Fibroblast of lung (primary cell): ENCODE measurements around the gene EVI2B. TPM values are rescaled to one million over a fixed set of nuclear protein-coding genes. Genes with fewer than 3 reads are reported as not detected.

Experiments
- DNase-seq, 2 donors: peaks; one replicate each; pipeline versions ENCODE4 v3.0.0 to v3.0.0-alpha.2; 2010; ENCODE audit warnings: low read depth in 2 of 2
- H2AFZ ChIP-seq: 2 replicates; pipeline ENCODE4 v1.5.1; 2012; ENCODE audit warnings: low read length, control low read depth, inconsistent platforms
- H3K27ac ChIP-seq: 2 replicates; pipeline ENCODE4 v1.5.1; 2011; ENCODE audit warnings: low read length, control low read depth; ENCODE audit not compliant: insufficient read depth
- H3K27me3 ChIP-seq: 2 replicates; pipeline ENCODE4 v1.5.1; 2011; ENCODE audit warnings: mild to moderate bottlenecking, low read length; ENCODE audit not compliant: control insufficient read depth, insufficient read depth
- H3K36me3 ChIP-seq: 2 replicates; pipeline ENCODE4 v1.5.1; 2011; ENCODE audit warnings: low read length; ENCODE audit not compliant: control insufficient read depth, insufficient read depth
- H3K4me1 ChIP-seq: 2 replicates; pipeline ENCODE4 v1.5.1; 2011; ENCODE audit warnings: low read length; ENCODE audit not compliant: control insufficient read depth, insufficient read depth; ENCODE audit errors: extremely low read depth
- H3K4me2 ChIP-seq: 2 replicates; pipeline ENCODE4 v1.5.1; 2011; ENCODE audit warnings: low read length, control low read depth; ENCODE audit not compliant: insufficient read depth; ENCODE audit errors: extremely low read depth
- H3K4me3 ChIP-seq, 4 experiments: fragments of 200-600 bp in 1 of 4; sonication (generic) in 1 of 4; replicated peaks in 1 of 4; 2 replicates each; pipeline ENCODE4 v1.5.1; 2011 to 2016; ENCODE audit warnings: low read length in 4 of 4, low read depth in 3 of 4, mild to moderate bottlenecking in 3 of 4, control low read depth in 2 of 4, inconsistent platforms in 1 of 4, mixed read lengths in 1 of 4; ENCODE audit not compliant: insufficient read depth in 1 of 4; ENCODE audit errors: control extremely low read depth in 1 of 4
- H3K79me2 ChIP-seq: 2 replicates; pipeline ENCODE4 v1.5.1; 2012; ENCODE audit warnings: mild to moderate bottlenecking, low read length, inconsistent platforms; ENCODE audit not compliant: control insufficient read depth, insufficient read depth
- H3K9ac ChIP-seq: 2 replicates; pipeline ENCODE4 v1.5.1; 2011; ENCODE audit warnings: mild to moderate bottlenecking, low read length, control low read depth; ENCODE audit not compliant: insufficient read depth
- H3K9me3 ChIP-seq: 2 replicates; pipeline ENCODE4 v1.5.1; 2012; ENCODE audit warnings: low read depth, low read length; ENCODE audit not compliant: control insufficient read depth, insufficient read depth
- H4K20me1 ChIP-seq: 2 replicates; pipeline ENCODE4 v1.5.1; 2011; ENCODE audit warnings: low read length; ENCODE audit not compliant: control insufficient read depth, insufficient read depth; ENCODE audit errors: extremely low read depth
- EZH2 ChIP-seq: IDR thresholded peaks from 2 replicates; pipeline ENCODE4 v1.5.1; 2012; ENCODE audit warnings: low read length, control low read depth, mild to moderate bottlenecking; ENCODE audit errors: missing control alignments
- polyA plus RNA-seq, 2 donors: library from polyadenylated mRNA; depleted of rRNA in 1 of 2; stranded (reverse) in 1 of 2; unstranded in 1 of 2; fragments of >200 nt; gene quantifications; 2 replicates each; pipeline ENCODE4 v1.2.1, GENCODE V29; 2011 to 2012; ENCODE audit warnings: missing spikeins in 1 of 2
- total RNA-seq: library from RNA; depleted of rRNA; stranded (reverse); fragments of >200 nt; gene quantifications from 2 replicates; pipeline ENCODE4 v1.2.1, GENCODE V29; 2014
- TF ChIP-seq, protein P1 (sequence below), 2 donors: IDR thresholded peaks in 1 of 2; conservative IDR thresholded peaks in 1 of 2; 1 replicate in 1 of 2; 2 replicates in 1 of 2; pipeline ENCODE4 v1.5.1; 2011 to 2012; ENCODE audit warnings: low read length in 2 of 2, control low read depth in 1 of 2, inconsistent platforms in 1 of 2, low read depth in 1 of 2, mild to moderate bottlenecking in 1 of 2

Gene EVI2B
- total and polyA plus RNA-seq, 2 donors (not counting 1 experiment from before 2014, with no cell fraction given): 0.33 to 0.68 TPM

DNA sequence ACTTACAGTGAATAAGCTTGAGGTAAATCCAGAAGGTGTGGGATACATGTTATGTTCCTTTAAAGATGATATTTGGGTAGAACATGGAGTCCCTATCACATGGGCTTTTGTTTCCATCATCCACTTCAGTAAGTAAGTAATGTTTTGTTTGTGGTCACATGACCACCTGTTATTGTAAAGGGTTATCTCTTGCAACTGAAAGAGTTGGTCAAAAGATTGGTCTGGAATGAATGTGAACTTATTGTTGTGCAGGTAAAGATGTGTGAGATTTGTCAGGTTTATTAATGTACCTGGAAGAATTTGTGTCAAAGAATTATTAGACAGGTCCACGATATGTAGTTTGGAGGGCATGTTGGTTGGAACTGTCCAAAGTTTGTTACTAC, 18.4 kb downstream of the EVI2B start:
- no peak for DNase-seq

DNA sequence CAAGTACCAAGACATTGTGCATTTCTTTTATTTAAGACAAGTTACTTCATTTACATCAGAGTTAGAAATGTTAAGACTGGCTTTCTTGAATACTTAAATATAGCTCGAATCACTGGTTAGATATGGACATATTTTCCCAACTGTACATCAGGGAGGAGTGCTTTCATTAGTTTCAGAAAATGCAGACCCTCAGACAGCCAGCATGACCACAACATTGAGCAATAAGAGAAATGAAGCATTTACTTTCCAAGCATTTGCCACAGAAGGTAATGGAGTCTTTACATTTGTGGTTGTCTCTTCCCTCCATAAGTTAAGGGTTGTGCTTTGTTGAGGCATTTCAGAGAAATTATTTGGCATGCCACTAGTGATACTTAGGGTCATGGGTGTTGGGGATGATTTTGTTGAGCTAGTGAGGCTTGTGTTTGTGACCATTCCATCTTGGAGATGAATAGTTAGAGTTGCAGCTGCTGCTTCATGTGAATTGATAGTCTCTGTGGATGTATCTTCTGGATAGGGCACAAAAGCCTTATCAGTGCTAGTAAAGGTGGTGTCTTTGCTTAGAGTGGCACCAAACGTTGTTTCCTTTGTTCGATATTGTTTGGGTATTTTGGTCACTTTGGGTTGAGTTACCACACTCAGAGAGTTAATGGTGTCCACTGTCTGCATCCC, 18.9 kb downstream of the EVI2B start:
- Histone ChIP-seq H3K36me3 (no peaks in the 10 kb centered on the region), H3K27me3 (no peaks in the 10 kb centered on the region), H3K4me3 (no peak overlapping the region), H2AFZ (no peak overlapping the region), H3K27ac (no peak overlapping the region), H3K9ac (no peak overlapping the region), H3K4me2 (no peak overlapping the region), H3K79me2 (no peaks in the 10 kb centered on the region), H3K4me1 (peaks cover 2% of the 10 kb centered on the region), H3K9me3 (no peaks in the 10 kb centered on the region), H4K20me1 (no peaks in the 10 kb centered on the region)
- TF ChIP-seq, protein P1, sequence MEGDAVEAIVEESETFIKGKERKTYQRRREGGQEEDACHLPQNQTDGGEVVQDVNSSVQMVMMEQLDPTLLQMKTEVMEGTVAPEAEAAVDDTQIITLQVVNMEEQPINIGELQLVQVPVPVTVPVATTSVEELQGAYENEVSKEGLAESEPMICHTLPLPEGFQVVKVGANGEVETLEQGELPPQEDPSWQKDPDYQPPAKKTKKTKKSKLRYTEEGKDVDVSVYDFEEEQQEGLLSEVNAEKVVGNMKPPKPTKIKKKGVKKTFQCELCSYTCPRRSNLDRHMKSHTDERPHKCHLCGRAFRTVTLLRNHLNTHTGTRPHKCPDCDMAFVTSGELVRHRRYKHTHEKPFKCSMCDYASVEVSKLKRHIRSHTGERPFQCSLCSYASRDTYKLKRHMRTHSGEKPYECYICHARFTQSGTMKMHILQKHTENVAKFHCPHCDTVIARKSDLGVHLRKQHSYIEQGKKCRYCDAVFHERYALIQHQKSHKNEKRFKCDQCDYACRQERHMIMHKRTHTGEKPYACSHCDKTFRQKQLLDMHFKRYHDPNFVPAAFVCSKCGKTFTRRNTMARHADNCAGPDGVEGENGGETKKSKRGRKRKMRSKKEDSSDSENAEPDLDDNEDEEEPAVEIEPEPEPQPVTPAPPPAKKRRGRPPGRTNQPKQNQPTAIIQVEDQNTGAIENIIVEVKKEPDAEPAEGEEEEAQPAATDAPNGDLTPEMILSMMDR (conservative IDR thresholded peaks at IDR 0.05 in 1 of 2, IDR thresholded peaks at IDR 0.05 in 1 of 2; ENCODE audit: low read depth in 1 of 2, low read length in 2 of 2): no peak
- peak; percentile 27 to 45 for DNase-seq

More for the DNA sequence above, 18.4 kb downstream of the EVI2B start:
- H2AFZ ChIP-seq: no peak overlapping the region
- H3K4me2 ChIP-seq: no peak overlapping the region
- H3K9me3 ChIP-seq: no peaks in the 10 kb centered on the region
- H3K36me3 ChIP-seq: no peaks in the 10 kb centered on the region
- no peaks in the 10 kb centered on the region for H3K27me3 ChIP-seq
- H3K4me3 ChIP-seq: no peak overlapping the region
- no peak for TF ChIP-seq EZH2
- TF ChIP-seq, protein P1 (conservative IDR thresholded peaks at IDR 0.05 in 1 of 2, IDR thresholded peaks at IDR 0.05 in 1 of 2; ENCODE audit: low read depth in 1 of 2, low read length in 2 of 2): no peak
- no peaks in the 10 kb centered on the region for H3K4me1 ChIP-seq
- H3K27ac ChIP-seq: no peak overlapping the region
- no peaks in the 10 kb centered on the region for H4K20me1 ChIP-seq
- no peak overlapping the region for H3K9ac ChIP-seq
- H3K79me2 ChIP-seq: no peaks in the 10 kb centered on the region

DNA sequence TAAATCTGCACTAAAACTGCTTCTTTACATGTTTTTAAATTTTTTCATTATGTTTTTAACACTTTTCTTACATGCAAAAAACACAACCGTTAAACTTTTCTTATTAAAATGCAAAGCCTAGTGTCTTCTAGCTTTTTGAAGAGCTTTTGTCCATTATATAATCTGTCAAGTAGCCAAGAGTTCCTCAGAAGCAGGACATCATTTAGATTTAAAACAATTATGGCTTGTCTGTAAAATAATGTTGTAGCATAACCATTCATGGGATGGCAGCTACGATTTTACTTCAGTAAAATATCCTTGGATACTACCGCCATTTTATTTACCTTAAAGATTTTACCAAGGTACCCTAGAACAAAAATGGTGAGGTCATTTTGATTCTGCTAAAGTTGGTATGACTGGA, 19.6 kb downstream of the EVI2B start:
- Histone ChIP-seq H4K20me1 (no peaks in the 10 kb centered on the region), H3K36me3 (no peaks in the 10 kb centered on the region), H3K27me3 (no peaks in the 10 kb centered on the region), H3K9ac (no peak overlapping the region), H2AFZ (no peak overlapping the region), H3K27ac (no peak overlapping the region), H3K4me2 (no peak overlapping the region), H3K4me3 (no peak overlapping the region), H3K4me1 (peaks cover 2% of the 10 kb centered on the region), H3K9me3 (no peaks in the 10 kb centered on the region), H3K79me2 (no peaks in the 10 kb centered on the region)
- no peak for DNase-seq
- no peak for TF ChIP-seq EZH2
- TF ChIP-seq, protein P1 (conservative IDR thresholded peaks at IDR 0.05 in 1 of 2, IDR thresholded peaks at IDR 0.05 in 1 of 2; ENCODE audit: low read depth in 1 of 2, low read length in 2 of 2): no peak
